Heart right ventricle (tissue), 16 donors: ENCODE measurements around the gene MORF4L1. TPM values are rescaled to one million over a fixed set of nuclear protein-coding genes. Genes with fewer than 3 reads are reported as not detected.

Experiments
- ATAC-seq, 8 donors: fragments of 200-7000 bp; cut with Tn5 transposase; one replicate each; pipeline ENCODE4 v1.9.1; 2020; ENCODE audit warnings: mild to moderate bottlenecking in 8 of 8, moderate library complexity in 8 of 8, moderate number of reproducible peaks in 1 of 8
- DNase-seq, 2 donors: peaks; one replicate each; pipeline ENCODE4 v3.0.0-alpha.2; 2020
- H3K27ac ChIP-seq, 10 donors: fragments of 200-600 bp; sonication (generic) in 2 of 10; one replicate each; pipeline versions ENCODE4 v1.5.0 to v1.8.0; 2020 to 2022; ENCODE audit warnings: mild to moderate bottlenecking in 3 of 10
- H3K27me3 ChIP-seq, 7 donors: fragments of 200-600 bp; one replicate each; pipeline ENCODE4 v1.8.0; 2021 to 2022; ENCODE audit warnings: mild to moderate bottlenecking in 2 of 7
- H3K36me3 ChIP-seq, 9 donors: fragments of 200-600 bp; sonication (generic) in 1 of 9; one replicate each; pipeline versions ENCODE4 v1.5.0 to v1.8.0; 2020 to 2022; ENCODE audit warnings: mild to moderate bottlenecking in 2 of 9
- H3K4me1 ChIP-seq, 9 donors: fragments of 200-600 bp; sonication (generic) in 1 of 9; one replicate each; pipeline versions ENCODE4 v1.5.0 to v1.8.0; 2020 to 2022; ENCODE audit warnings: mild to moderate bottlenecking in 4 of 9
- H3K4me3 ChIP-seq, 10 donors: fragments of 200-600 bp; sonication (generic) in 2 of 10; one replicate each; pipeline versions ENCODE4 v1.5.0 to v1.8.0; 2020 to 2022; ENCODE audit warnings: mild to moderate bottlenecking in 7 of 10, moderate library complexity in 2 of 10
- H3K9me3 ChIP-seq, 11 donors: fragments of 200-600 bp in 10 of 11; sonication (generic) in 2 of 11; one replicate each; pipeline versions ENCODE4 v1.5.0 to v1.8.0; 2013 to 2022; ENCODE audit warnings: mild to moderate bottlenecking in 2 of 11, control low read depth in 1 of 11, moderate library complexity in 1 of 11
- CTCF ChIP-seq, 9 donors: fragments of 200-600 bp; sonication (generic) in 2 of 9; IDR thresholded peaks; one replicate each; pipeline versions ENCODE4 v1.5.0 to v1.8.0; 2021 to 2022; ENCODE audit warnings: antibody characterized with exemption in 9 of 9, mild to moderate bottlenecking in 5 of 9, moderate library complexity in 1 of 9
- WGBS, 2 donors: extraction: QIAGEN DNeasy Blood & Tissue Kit; methylation state at CpG; one replicate each; pipeline ENCODE4 v1.1.7; 2013; ENCODE audit warnings: inconsistent platforms in 1 of 2; 5-methylcytosine and 5-hydroxymethylcytosine counted together
- intact Hi-C, 10 donors: fragments of 100-400 bp; cut with DNase I; formaldehyde crosslinking; loops; one replicate each; pipeline versions ENCODE4 v1.11.1 to v1.14.2; 2022
- polyA plus RNA-seq, 2 donors: library from polyadenylated mRNA; stranded (reverse); fragments of 200-250 nt; gene quantifications; one replicate each; pipeline ENCODE4 v1.2.3, GENCODE V29; 2013
- total RNA-seq, 10 donors: library from RNA; stranded (reverse); fragmentation: NEBNext Ultra II Directional in 3 of 10; extraction: Animal tissue kit (Norgen Biotek cat#: 25700) in 3 of 10; gene quantifications; one replicate each; pipeline versions ENCODE4 v1.2.1 to v1.2.4, GENCODE V29; 2021 to 2023
- donor health status: Arrhythmogenic right ventricular cardiomyopathy.
- donor health status: ischemic (EF 13 %, LVEDD 7.1; RV severe dilation, severe dysfunction).
- donor health status: healthy with polysubstance abuse.
- donor health status: DM: no; HTN: yes; CAD: no.
- donor health status: DM: no; HTN: no; CAD: no.
- donor health status: ischemic (EF 25% LVEDD 6.9; RV normal size, moderate dysfunction).
- donor health status: ischemic (EF 25% LVEDD 5.7; RV mildly dilated, moderate dysfunction).
- donor health status: healthy.
- donor health status: DM: yes; HTN: yes; CAD: no.
- donor health status: Ischemic cardiomyopathy.
- donor health status: ischemic (EF 35%, LVEDD 5.7; RV mildly dilated, moderate dysfunction).
- donor health status: nonischemic (EF 11% LVEDD 7.7; RV severe dilation, severe dysfunction).
- donor health status: DM: yes; HTN: yes; CAD: no.
- donor health status: PGD.
- donor health status: ischemic (EF 29% LVEDD 5.4; RV normal size, mild dysfunction).
- donor health status: nonischemic (EF 23%, LVEDD 6.1; RV moderate dilation, normal function).

The MORF4L1 gene
- total and polyA plus RNA-seq, 12 donors = 119 to 399 (median 361) TPM

- H3K27me3 ChIP-seq = no peaks in the 10 kb centered on the region
- H3K27ac ChIP-seq = peak overlapping the region in 1 of 10 donors; percentile 51
- H3K4me1 ChIP-seq = peaks cover 14 to 100% (median 81%) of the 10 kb centered on the region in 9 donors
- peaks cover 0 to 60% (median 18%) of the 10 kb centered on the region in 9 donors for H3K36me3 ChIP-seq
- intact Hi-C loops = loop anchor here in 2 of 10 donors (10.0 kb wide), 2 partner anchors 105 to 125 kb away; no protein-coding TSS in a partner anchor
- H3K4me3 ChIP-seq = peak overlapping the region in 1 of 10 donors; percentile 18
- H3K9me3 ChIP-seq = no peaks in the 10 kb centered on the region
- TF ChIP-seq CTCF (IDR thresholded peaks at IDR 0.05) = no peak
- ATAC-seq = peak in 1 of 8 donors; percentile 29
- 17 to 18% methylated on average over 6 of the region's 6 CpGs for WGBS, 2 donors
- DNase-seq = no peak
Measured at GRCh38 chr15:78879517-78880241, 7.0 kb downstream of the MORF4L1 start.

GRCh38 chr15:78880242-78880533 lies 7.5 kb downstream of the MORF4L1 start:
- DNase-seq (no peak), ATAC-seq (no peak)
- peaks cover 0 to 66% (median 18%) of the 10 kb centered on the region in 9 donors for H3K36me3 ChIP-seq
- intact Hi-C loops = no loop called here
- TF ChIP-seq CTCF (IDR thresholded peaks at IDR 0.05) = no peak
- peak overlapping the region in 1 of 10 donors; percentile 51 for H3K27ac ChIP-seq
- H3K4me3 ChIP-seq = peak overlapping the region in 1 of 10 donors; percentile 18
- H3K27me3 ChIP-seq = no peaks in the 10 kb centered on the region
- H3K9me3 ChIP-seq = no peaks in the 10 kb centered on the region
- H3K4me1 ChIP-seq = peaks cover 14 to 100% (median 81%) of the 10 kb centered on the region in 9 donors

- Histone ChIP-seq H3K36me3 (peaks cover 0 to 72% (median 18%) of the 10 kb centered on the region in 9 donors), H3K4me3 (no peak overlapping the region), H3K27ac (no peak overlapping the region), H3K9me3 (no peaks in the 10 kb centered on the region), H3K4me1 (peaks cover 14 to 100% (median 75%) of the 10 kb centered on the region in 9 donors), H3K27me3 (no peaks in the 10 kb centered on the region)
- ATAC-seq (no peak), DNase-seq (no peak)
- no peak for TF ChIP-seq CTCF (IDR thresholded peaks at IDR 0.05)
- WGBS, 2 donors = 89 to 95% methylated on average over 1 of the region's 1 CpG
- intact Hi-C loops = no loop called here
Measured at GRCh38 chr15:78880813-78881212, 8.1 kb downstream of the MORF4L1 start.

GRCh38 chr15:78881681-78882080 lies 9.0 kb downstream of the MORF4L1 start:
- no peak for TF ChIP-seq CTCF (IDR thresholded peaks at IDR 0.05)
- WGBS, 2 donors = 65 to 70% methylated on average over 1 of the region's 1 CpG
- ATAC-seq (no peak), DNase-seq (no peak)
- intact Hi-C loops = no loop called here
- Histone ChIP-seq H3K27me3 (no peaks in the 10 kb centered on the region), H3K4me1 (peaks cover 14 to 97% (median 66%) of the 10 kb centered on the region in 9 donors), H3K36me3 (peaks cover 0 to 81% (median 25%) of the 10 kb centered on the region in 9 donors), H3K4me3 (no peak overlapping the region), H3K9me3 (no peaks in the 10 kb centered on the region), H3K27ac (no peak overlapping the region)
